ENCODE measurements around the gene GPR18. TPM values are rescaled to one million over a fixed set of nuclear protein-coding genes. Genes with fewer than 3 reads are reported as not detected.

The GPR18 gene
- total RNA-seq, 2 experiments from 2014 or later, result 42.9 to 45.1 TPM

DNA sequence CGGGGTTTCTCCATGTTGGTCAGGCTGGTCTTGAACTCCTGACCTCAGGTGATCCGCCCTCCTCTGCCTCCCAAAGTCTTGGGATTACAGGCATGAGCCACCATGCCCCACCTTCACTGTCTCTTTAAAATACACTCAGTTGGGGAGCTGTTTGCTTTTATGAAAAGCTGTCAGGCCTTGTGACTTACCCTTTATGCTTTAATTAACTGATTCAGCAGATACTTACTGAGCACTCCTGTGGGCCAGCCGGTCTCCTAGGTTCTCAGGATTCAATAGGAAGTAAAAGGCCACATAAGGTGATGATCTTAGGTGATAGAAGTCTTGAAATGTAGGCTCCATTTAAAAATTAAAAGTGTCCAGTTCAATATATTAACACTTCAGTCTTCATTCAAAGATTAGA lies 50.0 kb downstream of the GPR18 start:
- CTCF ChIA-PET, result interaction anchor here (2.3 kb wide), 1 partner anchor 62 kb away, joined by 6 read pairs; no protein-coding TSS in a partner anchor
- POLR2A ChIA-PET, result interaction anchor here (1.0 to 11.3 kb wide), 3 partner anchors 11 to 610 kb away, joined by 3 to 186 read pairs (median 7); partner anchors contain the start of gene GPR18
- TF ChIP-seq, protein P1, sequence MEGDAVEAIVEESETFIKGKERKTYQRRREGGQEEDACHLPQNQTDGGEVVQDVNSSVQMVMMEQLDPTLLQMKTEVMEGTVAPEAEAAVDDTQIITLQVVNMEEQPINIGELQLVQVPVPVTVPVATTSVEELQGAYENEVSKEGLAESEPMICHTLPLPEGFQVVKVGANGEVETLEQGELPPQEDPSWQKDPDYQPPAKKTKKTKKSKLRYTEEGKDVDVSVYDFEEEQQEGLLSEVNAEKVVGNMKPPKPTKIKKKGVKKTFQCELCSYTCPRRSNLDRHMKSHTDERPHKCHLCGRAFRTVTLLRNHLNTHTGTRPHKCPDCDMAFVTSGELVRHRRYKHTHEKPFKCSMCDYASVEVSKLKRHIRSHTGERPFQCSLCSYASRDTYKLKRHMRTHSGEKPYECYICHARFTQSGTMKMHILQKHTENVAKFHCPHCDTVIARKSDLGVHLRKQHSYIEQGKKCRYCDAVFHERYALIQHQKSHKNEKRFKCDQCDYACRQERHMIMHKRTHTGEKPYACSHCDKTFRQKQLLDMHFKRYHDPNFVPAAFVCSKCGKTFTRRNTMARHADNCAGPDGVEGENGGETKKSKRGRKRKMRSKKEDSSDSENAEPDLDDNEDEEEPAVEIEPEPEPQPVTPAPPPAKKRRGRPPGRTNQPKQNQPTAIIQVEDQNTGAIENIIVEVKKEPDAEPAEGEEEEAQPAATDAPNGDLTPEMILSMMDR (IDR thresholded peaks at IDR 0.05), result no peak

DNA sequence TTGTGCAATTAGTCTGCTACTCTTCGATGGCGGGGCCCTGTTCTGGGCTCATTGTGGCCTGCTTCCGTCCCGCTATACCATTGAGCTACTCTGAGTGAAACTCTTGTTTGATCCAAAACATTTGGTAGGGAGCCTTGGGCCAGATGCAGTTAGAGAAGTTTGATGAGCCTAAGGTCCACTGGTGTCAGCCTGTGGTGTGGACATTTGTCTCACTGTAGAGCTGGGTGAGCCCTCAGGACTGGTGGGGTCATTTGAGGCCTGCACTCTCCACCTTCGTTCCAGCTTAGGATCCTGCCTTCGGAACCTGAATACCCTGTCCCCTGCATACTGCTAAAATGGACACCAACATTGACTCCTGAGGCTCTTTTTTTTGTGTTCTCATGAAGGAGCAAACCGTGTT lies 50.7 kb downstream of the GPR18 start:
- Histone ChIP-seq H3K27ac (ENCODE audit: low read depth in 1 of 2, low read length in 2 of 2) (no peak overlapping the region), H3K4me1 (ENCODE audit: insufficient read depth, low read length) (peaks cover 72% of the 10 kb centered on the region), H3K36me3 (ENCODE audit: insufficient read depth, low read length) (peaks cover 30% of the 10 kb centered on the region), H3K27me3 (ENCODE audit: control insufficient read depth in 1 of 2, insufficient read depth in 2 of 2, low read length in 2 of 2) (no peaks in the 10 kb centered on the region), H3K9me3 (ENCODE audit: control insufficient read depth in 1 of 2, insufficient read depth in 1 of 2, low read length in 2 of 2) (no peaks in the 10 kb centered on the region), H3K4me3 (ENCODE audit: low read length) (no peak overlapping the region)
- ATAC-seq (ENCODE audit: poor library complexity), result no peak
- TF ChIP-seq, protein P1 (IDR thresholded peaks at IDR 0.05), result no peak
- Mint-ChIP-seq H3K36me3 (ENCODE audit: low read depth) (peaks cover 57% of the 10 kb centered on the region), H3K9me3 (no peaks in the 10 kb centered on the region), H3K4me1 (ENCODE audit: low read depth) (peaks cover 89% of the 10 kb centered on the region), H3K27me3 (no peaks in the 10 kb centered on the region), H3K27ac (peak overlapping the region; percentile 93), H3K4me3 (peak overlapping the region; percentile 36)
- POLR2A ChIA-PET, result interaction anchor here (1.0 to 11.7 kb wide), 3 partner anchors 10 to 610 kb away, joined by 3 to 259 read pairs (median 186); partner anchors contain the start of gene GPR18
- CTCF ChIA-PET, result interaction anchor here (0.6 to 2.3 kb wide), 2 partner anchors 25 to 62 kb away, joined by 3 to 6 read pairs; no protein-coding TSS in a partner anchor
- DNase-seq, result peak in 1 of 14 experiments; percentile 1
- intact Hi-C loops (cut with DNase I, micrococcal nuclease), result loop anchor here in 1 of 2 experiments (10.0 kb wide), 1 partner anchor 397 kb away; the partner anchor contains the start of gene CLYBL

More for the DNA sequence above, 50.0 kb downstream of the GPR18 start:
- Mint-ChIP-seq H3K4me3 (peak overlapping the region; percentile 20), H3K36me3 (ENCODE audit: low read depth) (peaks cover 60% of the 10 kb centered on the region), H3K4me1 (ENCODE audit: low read depth) (peaks cover 89% of the 10 kb centered on the region), H3K27ac (peak overlapping the region; percentile 77), H3K9me3 (no peaks in the 10 kb centered on the region), H3K27me3 (no peaks in the 10 kb centered on the region)
- DNase-seq (no peak), ATAC-seq (ENCODE audit: poor library complexity) (no peak)
- H3K4me3 ChIP-seq (ENCODE audit: low read length), result no peak overlapping the region
- H3K4me1 ChIP-seq (ENCODE audit: insufficient read depth, low read length), result peaks cover 67% of the 10 kb centered on the region
- H3K27me3 ChIP-seq (ENCODE audit: control insufficient read depth in 1 of 2, insufficient read depth in 2 of 2, low read length in 2 of 2), result no peaks in the 10 kb centered on the region
- H3K9me3 ChIP-seq (ENCODE audit: control insufficient read depth in 1 of 2, insufficient read depth in 1 of 2, low read length in 2 of 2), result no peaks in the 10 kb centered on the region
- intact Hi-C loops (cut with DNase I, micrococcal nuclease), result loop anchor here in 1 of 2 experiments (10.0 kb wide), 1 partner anchor 397 kb away; the partner anchor contains the start of gene CLYBL
- H3K27ac ChIP-seq (ENCODE audit: low read depth in 1 of 2, low read length in 2 of 2), result no peak overlapping the region
- peaks cover 31% of the 10 kb centered on the region for H3K36me3 ChIP-seq (ENCODE audit: insufficient read depth, low read length)

DNA sequence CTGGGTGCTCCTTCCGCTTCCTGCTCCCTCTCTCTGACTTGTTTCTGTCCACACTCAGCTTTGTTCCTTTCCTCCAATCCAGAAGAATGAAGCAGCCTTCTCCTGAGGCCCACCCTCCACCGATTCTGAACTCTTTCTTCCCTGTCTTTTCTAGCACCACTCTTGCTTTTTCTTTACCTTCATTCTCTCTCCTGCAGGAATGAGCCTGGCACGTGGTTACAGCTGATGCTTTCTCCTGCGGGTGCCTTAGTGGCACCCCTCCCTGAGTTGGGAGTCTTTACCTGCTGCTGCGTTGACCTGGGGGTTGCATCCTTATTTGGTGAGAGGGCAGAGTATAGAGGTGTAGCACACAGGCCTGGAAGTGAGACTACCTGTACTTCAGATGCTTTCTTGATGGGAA lies 51.3 kb downstream of the GPR18 start:
- Mint-ChIP-seq H3K9me3 (no peaks in the 10 kb centered on the region), H3K36me3 (ENCODE audit: low read depth) (peaks cover 58% of the 10 kb centered on the region)

More for the DNA sequence above, 51.3 kb downstream of the GPR18 start:
- ChIA-PET POLR2A (interaction anchor here (1.0 to 11.7 kb wide), 3 partner anchors 11 to 611 kb away, joined by 3 to 259 read pairs (median 186); partner anchors contain the start of gene GPR18), CTCF (interaction anchor here (2.3 kb wide), 1 partner anchor 63 kb away, joined by 6 read pairs; no protein-coding TSS in a partner anchor)
- Histone ChIP-seq H3K27me3 (ENCODE audit: control insufficient read depth in 1 of 2, insufficient read depth in 2 of 2, low read length in 2 of 2) (no peaks in the 10 kb centered on the region), H3K27ac (ENCODE audit: low read depth in 1 of 2, low read length in 2 of 2) (no peak overlapping the region), H3K36me3 (ENCODE audit: insufficient read depth, low read length) (peaks cover 25% of the 10 kb centered on the region), H3K9me3 (ENCODE audit: control insufficient read depth in 1 of 2, insufficient read depth in 1 of 2, low read length in 2 of 2) (no peaks in the 10 kb centered on the region), H3K4me3 (ENCODE audit: low read length) (no peak overlapping the region), H3K4me1 (ENCODE audit: insufficient read depth, low read length) (peaks cover 73% of the 10 kb centered on the region)
- Mint-ChIP-seq H3K4me3 (peak overlapping the region; percentile 36), H3K27me3 (no peaks in the 10 kb centered on the region), H3K4me1 (ENCODE audit: low read depth) (peaks cover 89% of the 10 kb centered on the region), H3K27ac (peak overlapping the region; percentile 93)
- intact Hi-C loops (cut with DNase I, micrococcal nuclease), result loop anchor here in 1 of 2 experiments (10.0 kb wide), 1 partner anchor 398 kb away; the partner anchor contains the start of gene CLYBL
- TF ChIP-seq, protein P1 (IDR thresholded peaks at IDR 0.05), result no peak
- ATAC-seq (ENCODE audit: poor library complexity), result no peak
- no peak for DNase-seq

All from CD4-positive, alpha-beta T cell (primary cell).